HPDE6-E6E7 (cell line): ENCODE data around the gene HLA-DOB.
A peak's percentile ranks its signal among the peaks of the same experiment; 100 is the strongest.

ENCODE experiments used
- DNase-seq: peaks from one replicate; pipeline ENCODE4 v3.0.0; 2011; ENCODE audit warnings: missing footprints; ENCODE audit errors: extremely low spot score

The HLA-DOB gene

GRCh38 chr6:32843979-32844838 lies 27.4 kb upstream of the HLA-DOB start, which contains the start of gene PSMB8:
Gene PSMB8 (minus strand): TSS chr6:32844047. CDS start chr6:32843996, 51 bp downstream.
- DNase-seq: peak; percentile 95

- DNase-seq: no peak
These were observed 26.7 kb upstream of the HLA-DOB start for GRCh38 chr6:32843331-32843978.

GRCh38 chr6:32842690-32843089 lies 25.9 kb upstream of the HLA-DOB start:
- DNase-seq: no peak

- DNase-seq: no peak
These were observed 25.3 kb upstream of the HLA-DOB start for GRCh38 chr6:32842021-32842650.

DNA sequence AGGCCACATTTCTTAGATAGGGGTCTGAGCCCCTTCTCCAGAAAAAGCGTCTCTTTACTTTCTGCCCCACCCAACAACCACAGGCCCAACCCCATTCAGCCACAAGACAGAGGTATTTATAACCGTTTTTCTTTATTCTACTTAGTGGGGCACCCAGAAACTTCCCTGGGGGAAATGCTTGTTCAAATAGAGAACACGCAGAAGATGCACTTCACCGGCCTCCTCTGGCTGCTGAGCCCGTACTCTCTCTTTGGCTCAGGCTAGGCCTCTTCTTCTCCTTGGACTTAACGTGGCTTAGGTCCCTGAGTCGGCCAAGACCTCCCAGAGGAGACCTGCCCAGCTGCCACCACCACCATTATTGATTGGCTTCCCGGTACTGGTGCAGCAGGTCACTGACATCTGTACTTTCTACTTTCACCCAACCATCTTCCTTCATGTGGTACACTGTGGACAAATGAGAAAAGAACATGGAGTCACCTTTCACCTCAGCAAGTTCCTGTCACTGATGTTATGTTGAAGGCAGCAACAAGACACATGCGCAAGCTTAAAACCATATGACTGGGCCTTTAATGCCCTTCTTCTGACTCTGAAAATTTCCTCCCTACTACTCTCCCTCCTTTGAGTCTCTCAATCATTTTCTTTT lies 23.9 kb upstream of the HLA-DOB start:
- no peak for DNase-seq

DNA sequence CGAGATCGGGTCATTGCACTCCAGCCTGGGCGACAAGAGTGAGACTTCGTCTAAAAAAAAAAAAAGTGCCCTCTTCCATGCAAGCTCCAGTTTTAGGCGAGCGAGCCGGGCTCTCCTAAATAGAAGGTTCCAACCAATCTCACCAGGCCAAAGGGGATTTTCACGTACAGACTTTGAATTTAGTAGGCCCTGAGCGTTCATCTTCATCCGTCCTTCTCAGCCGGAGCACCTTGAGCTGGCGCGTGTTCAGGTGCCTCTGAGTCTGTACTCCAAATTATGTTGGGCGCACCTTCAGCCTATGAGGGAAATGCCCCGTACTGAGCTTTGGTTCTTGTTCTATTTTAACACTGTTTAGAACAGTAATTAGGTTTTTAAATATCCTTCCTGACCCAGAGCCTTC lies 22.6 kb upstream of the HLA-DOB start:
- DNase-seq: no peak

DNA sequence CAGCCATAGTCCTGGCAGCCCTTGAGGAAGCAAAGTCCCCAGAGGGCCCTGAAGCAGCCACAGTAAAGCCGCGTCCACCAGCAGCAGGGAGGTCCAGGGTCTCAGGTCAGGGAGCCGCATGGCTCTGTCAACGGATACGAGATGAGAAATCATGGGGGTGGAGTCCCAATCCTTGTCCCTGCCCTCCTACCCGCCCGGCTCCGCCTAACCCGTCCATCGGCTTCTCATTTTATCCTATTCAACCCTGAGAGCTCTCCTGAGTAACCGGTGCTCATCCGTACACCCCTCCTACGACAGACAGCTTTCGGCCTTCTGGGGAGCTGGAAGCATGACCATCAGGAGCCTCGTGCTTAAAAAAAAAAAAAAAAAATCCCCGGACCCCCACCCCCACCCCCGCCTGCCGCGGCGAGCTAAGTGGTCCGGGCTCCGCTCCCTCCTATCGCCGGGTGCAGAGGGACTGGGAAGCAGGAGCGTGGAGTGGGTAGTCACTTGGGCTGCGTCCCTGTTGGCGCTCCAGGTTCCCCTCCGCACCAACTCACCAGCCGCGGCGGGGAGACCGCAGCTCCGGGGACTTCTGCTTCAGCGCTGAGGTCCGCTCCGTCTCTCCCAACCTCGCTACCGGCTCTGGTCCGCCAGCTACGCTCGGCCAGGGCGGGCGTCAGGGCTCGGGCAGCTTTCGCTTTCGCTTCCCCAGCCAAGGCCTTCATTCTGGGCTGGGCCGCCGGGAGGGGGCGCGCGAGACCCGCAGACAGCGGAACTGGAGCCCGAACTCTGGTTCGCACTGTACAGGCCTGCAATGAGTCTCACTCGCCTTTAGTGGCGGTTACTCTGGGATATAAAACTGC lies 21.5 kb upstream of the HLA-DOB start, which contains the start of gene TAP2:
Gene TAP2 (minus strand): TSS at position 626 of the 845 bp plus-strand sequence. CDS start 506 bp downstream, at position 120.
- DNase-seq: peak; percentile 94

DNA sequence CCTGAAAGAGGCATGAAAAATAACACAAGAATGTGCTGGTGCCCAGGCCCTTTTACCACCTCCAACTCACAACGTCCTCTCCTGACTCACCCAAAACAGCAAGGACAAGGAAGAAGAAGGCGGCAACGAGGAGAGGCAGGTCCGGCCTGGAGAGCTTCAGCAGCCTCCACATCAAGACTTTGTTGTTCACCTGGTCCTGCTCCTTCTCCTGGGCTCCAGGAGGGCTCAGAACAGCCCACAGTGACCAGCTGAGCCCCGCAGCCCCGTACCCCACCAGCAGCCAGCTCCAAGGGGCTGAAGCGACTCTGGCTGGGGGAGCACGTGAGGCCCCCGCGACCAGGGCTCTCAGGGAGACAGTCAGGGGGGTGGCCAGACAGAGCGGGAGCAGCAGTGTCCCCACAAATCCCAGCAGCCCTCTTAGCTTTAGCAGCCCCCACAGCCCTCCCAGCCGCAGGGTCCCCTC lies 20.9 kb upstream of the HLA-DOB start:
- DNase-seq: peak; percentile 63

DNA sequence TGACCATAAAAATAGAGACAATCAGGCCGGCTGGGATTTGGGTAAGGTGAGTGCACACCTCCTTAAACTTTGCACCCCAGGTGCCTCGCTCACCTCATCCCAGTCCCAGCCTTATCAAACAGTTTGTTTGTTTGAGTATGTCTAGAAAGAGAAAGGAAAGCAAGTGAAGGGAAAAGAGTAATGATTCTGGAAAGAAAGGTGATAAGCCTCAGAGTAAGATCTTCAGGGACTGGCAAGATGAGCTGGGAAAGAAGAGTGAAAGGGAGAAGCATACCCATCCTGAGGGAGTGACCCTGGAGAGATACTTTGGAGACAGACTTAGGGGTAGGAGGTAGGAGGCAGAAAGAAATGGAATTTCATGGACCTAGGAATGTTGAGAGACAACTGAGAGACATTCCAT lies 20.1 kb upstream of the HLA-DOB start:
- no peak for DNase-seq

GRCh38 chr6:32835167-32835893 lies 18.5 kb upstream of the HLA-DOB start:
- DNase-seq: no peak

- DNase-seq: no peak
These were observed 16.9 kb upstream of the HLA-DOB start for GRCh38 chr6:32833664-32834063.

DNA sequence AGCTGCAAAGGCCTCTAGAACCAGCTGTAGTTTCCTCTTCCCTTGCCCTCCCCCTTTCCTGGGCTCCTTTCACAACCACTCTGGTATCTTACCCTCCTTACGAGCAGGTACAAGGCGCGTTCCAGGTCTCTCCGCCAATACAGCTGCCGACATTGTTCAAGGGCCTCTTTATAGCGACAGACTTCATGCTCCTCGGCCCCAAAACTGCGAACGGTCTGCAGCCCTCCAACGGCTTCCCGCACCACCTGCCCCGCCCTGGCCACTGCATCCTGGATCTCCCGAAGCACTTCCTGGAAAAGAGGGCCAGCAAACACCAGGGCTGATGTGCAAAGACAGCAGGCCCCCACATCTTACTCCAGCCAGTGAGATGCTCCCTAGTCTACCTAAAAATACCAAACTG lies 15.7 kb upstream of the HLA-DOB start:
- no peak for DNase-seq

- DNase-seq: no peak
These were observed 14.1 kb upstream of the HLA-DOB start for GRCh38 chr6:32830936-32831335.

DNA sequence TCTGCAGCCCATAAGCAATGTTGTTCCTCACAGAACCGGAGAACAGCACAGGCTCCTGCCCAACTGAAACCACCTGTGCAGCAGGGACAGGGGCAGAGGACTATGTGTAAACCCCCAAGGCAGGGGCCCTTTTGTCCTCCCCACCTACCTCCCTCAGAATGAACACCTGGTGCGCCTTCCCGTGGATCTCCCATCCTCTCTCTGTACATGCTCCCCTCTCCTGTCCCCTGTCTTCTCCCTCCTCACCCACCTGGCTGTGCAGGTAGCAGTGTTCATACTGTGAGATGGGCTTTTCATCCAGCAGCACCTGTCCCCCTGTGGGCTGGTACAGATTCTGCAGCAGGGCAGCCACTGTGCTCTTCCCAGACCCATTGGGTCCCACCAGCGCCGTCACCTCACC lies 13.2 kb upstream of the HLA-DOB start:
- no peak for DNase-seq

- DNase-seq: no peak
These were observed 12.7 kb upstream of the HLA-DOB start for GRCh38 chr6:32829495-32829894.

- no peak for DNase-seq
These were observed 10.2 kb upstream of the HLA-DOB start for GRCh38 chr6:32827025-32827424.

DNA sequence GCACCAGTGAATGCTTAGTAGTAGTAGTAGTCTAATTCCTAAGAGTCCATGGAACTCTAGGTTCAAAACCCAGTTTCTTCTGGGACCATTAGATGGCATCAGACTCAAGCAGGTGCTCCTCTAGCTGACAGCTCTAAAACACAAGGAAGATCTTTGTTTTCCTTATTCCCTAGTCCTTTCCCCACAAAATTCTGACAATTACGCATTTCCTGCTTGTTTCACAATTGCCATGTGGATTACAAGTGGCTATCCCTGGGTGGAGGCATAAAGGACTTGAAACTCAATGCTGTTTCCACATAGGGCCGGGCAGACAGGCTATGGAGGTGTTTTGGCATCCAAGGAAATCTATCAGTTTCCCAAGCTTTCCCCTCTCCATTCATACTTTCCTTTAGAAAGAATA lies 9.2 kb upstream of the HLA-DOB start:
- DNase-seq: no peak

DNA sequence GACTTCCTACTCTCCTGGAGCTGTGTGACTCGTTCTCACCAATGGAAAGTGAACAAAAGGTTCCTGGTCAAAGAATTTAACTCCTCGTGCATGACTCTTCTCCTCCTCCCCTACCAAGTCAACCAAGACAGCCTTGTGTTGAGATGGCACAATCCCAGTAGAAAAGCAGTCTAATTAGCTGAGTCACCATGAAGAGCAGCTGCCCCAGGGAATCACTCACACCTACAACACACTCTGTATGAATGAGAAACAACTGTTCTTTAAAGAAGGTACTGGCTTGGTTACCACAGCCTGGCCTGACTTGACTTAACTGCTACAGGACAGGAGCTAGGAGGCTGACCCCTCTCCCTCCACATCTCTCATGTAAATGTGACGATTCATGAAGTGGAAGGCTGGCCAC lies 2.9 kb upstream of the HLA-DOB start:
- DNase-seq: peak; percentile 90

- no peak for DNase-seq
These were observed 2.1 kb upstream of the HLA-DOB start for GRCh38 chr6:32818867-32819266.

DNA sequence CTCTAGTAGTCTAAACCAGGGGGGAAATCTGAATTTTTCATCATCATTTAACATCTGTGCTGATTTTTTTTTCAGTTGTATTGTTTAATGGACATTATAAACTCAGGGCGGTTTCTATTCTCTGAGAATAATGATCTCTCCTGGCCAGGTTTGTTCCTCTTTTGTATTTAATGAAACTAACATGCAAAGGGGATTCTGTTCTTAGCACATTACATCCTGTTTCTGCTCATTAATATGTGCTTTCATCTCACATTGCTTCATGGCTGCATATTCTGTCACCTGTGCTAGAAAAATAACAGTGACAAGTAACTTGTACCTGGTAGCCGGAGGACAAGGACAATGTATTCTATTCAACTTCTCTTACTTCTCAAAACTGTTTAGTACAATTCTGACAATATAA lies 806 bp downstream of the HLA-DOB start:
- DNase-seq: no peak
